ENCODE results near the gene ARL3.

The ARL3 gene

GRCh38 chr10:102651455-102652169 is 62.6 kb downstream of the ARL3 start:
- ChIA-PET CTCF (interaction anchor here (0.8 to 2.0 kb wide), 5 partner anchors 12 to 29 kb away, joined by 3 to 4 read pairs (median 4); no protein-coding TSS in a partner anchor), POLR2A (interaction anchor here (1.3 kb wide), 1 partner anchor 9 kb away, joined by 3 read pairs; no protein-coding TSS in a partner anchor)
- no peak overlapping the region for H3K4me3 ChIP-seq (ENCODE audit: low read depth, low read length)
- TF ChIP-seq CTCF (IDR thresholded peaks at IDR 0.05; ENCODE audit: insufficient read depth, low read length, missing control alignments): no peak
- DNase-seq (ENCODE audit: low read depth, low spot score): no peak

- POLR2A ChIA-PET: interaction anchor here (1.0 kb wide), 1 partner anchor 9 kb away, joined by 3 read pairs; no protein-coding TSS in a partner anchor
- no peak for DNase-seq (ENCODE audit: low read depth, low spot score)
- no peak overlapping the region for H3K4me3 ChIP-seq (ENCODE audit: low read depth, low read length)
- CTCF ChIA-PET: interaction anchor here (0.9 to 2.0 kb wide), 6 partner anchors 10 to 148 kb away, joined by 3 to 5 read pairs (median 4); no protein-coding TSS in a partner anchor
- TF ChIP-seq CTCF (IDR thresholded peaks at IDR 0.05; ENCODE audit: insufficient read depth, low read length, missing control alignments): no peak
These were observed 63.3 kb downstream of the ARL3 start for GRCh38 chr10:102650655-102651454.

- no peak for DNase-seq (ENCODE audit: low read depth, low spot score)
- H3K4me3 ChIP-seq (ENCODE audit: low read depth, low read length): peak overlapping the region; percentile 34; the same call in 1 of the 2 replicates
- TF ChIP-seq CTCF (IDR thresholded peaks at IDR 0.05; ENCODE audit: insufficient read depth, low read length, missing control alignments): no peak
- ChIA-PET CTCF (interaction anchor here (0.9 to 2.0 kb wide), 7 partner anchors 11 to 147 kb away, joined by 3 to 5 read pairs (median 3); no protein-coding TSS in a partner anchor), POLR2A (interaction anchor here (0.6 to 1.0 kb wide), 2 partner anchors 8 to 60 kb away, joined by 3 read pairs; no protein-coding TSS in a partner anchor)
These were observed 64.2 kb downstream of the ARL3 start for GRCh38 chr10:102649797-102650654.

GRCh38 chr10:102648889-102649796 is 65.1 kb downstream of the ARL3 start:
- CTCF ChIA-PET: interaction anchor here (1.0 to 1.7 kb wide), 3 partner anchors 12 to 146 kb away, joined by 3 to 5 read pairs (median 3); no protein-coding TSS in a partner anchor
- peak overlapping the region; percentile 34 for H3K4me3 ChIP-seq (ENCODE audit: low read depth, low read length)
- no peak for TF ChIP-seq CTCF (IDR thresholded peaks at IDR 0.05; ENCODE audit: insufficient read depth, low read length, missing control alignments)
- POLR2A ChIA-PET: interaction anchor here (0.6 kb wide), 1 partner anchor 61 kb away, joined by 3 read pairs; no protein-coding TSS in a partner anchor
- no peak for DNase-seq (ENCODE audit: low read depth, low spot score)

- peak overlapping the region; percentile 91 for H3K4me3 ChIP-seq (ENCODE audit: low read depth, low read length)
- TF ChIP-seq CTCF (IDR thresholded peaks at IDR 0.05; ENCODE audit: insufficient read depth, low read length, missing control alignments): no peak
- CTCF ChIA-PET: no interaction called here
- no peak for DNase-seq (ENCODE audit: low read depth, low spot score)
- POLR2A ChIA-PET: no interaction called here
These were observed 65.8 kb downstream of the ARL3 start for GRCh38 chr10:102648269-102648888.

Data from AG04449 (cell line).